ENCODE results near the gene DAPK2.

Gene DAPK2

GRCh38 chr15:64070965-64071851 lies 24.9 kb upstream of the DAPK2 start:
- H3K27ac ChIP-seq, result no peak overlapping the region
- no peaks in the 10 kb centered on the region for H3K9me3 ChIP-seq (ENCODE audit: severe bottlenecking)
- TF ChIP-seq, protein P1, sequence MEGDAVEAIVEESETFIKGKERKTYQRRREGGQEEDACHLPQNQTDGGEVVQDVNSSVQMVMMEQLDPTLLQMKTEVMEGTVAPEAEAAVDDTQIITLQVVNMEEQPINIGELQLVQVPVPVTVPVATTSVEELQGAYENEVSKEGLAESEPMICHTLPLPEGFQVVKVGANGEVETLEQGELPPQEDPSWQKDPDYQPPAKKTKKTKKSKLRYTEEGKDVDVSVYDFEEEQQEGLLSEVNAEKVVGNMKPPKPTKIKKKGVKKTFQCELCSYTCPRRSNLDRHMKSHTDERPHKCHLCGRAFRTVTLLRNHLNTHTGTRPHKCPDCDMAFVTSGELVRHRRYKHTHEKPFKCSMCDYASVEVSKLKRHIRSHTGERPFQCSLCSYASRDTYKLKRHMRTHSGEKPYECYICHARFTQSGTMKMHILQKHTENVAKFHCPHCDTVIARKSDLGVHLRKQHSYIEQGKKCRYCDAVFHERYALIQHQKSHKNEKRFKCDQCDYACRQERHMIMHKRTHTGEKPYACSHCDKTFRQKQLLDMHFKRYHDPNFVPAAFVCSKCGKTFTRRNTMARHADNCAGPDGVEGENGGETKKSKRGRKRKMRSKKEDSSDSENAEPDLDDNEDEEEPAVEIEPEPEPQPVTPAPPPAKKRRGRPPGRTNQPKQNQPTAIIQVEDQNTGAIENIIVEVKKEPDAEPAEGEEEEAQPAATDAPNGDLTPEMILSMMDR (IDR thresholded peaks at IDR 0.05; ENCODE audit: low read depth, low read length), result no peak
- no peak for DNase-seq
- H3K36me3 ChIP-seq, result peaks cover 16% of the 10 kb centered on the region
- H3K4me3 ChIP-seq (ENCODE audit: low read depth, low read length), result no peak overlapping the region
- no peaks in the 10 kb centered on the region for H3K27me3 ChIP-seq (ENCODE audit: insufficient read depth, low read depth, severe bottlenecking)

DNA sequence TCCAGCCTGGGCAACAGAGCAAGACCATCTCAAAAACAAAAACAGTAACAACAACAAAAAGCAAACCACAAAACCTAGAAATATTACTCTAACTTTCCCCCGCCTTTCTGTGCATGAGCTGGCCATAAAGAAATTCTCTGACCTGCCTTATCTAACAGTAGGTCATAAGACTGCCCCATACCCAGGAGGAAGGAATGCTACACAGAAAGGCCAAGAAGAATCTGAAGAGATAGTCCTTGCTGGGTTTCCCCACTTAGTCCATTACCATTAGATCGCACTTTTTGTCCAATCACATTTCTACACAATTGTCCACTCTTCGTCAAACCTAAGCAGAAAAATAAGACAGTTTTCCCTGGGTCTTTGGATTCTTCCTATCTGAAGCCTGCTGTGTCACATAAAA lies 23.8 kb upstream of the DAPK2 start:
- Histone ChIP-seq H3K36me3 (peaks cover 14% of the 10 kb centered on the region), H3K27me3 (ENCODE audit: insufficient read depth, low read depth, severe bottlenecking) (no peaks in the 10 kb centered on the region), H3K9me3 (ENCODE audit: severe bottlenecking) (no peaks in the 10 kb centered on the region), H3K27ac (no peak overlapping the region), H3K4me3 (ENCODE audit: low read depth, low read length) (no peak overlapping the region)
- no peak for DNase-seq
- TF ChIP-seq, protein P1 (IDR thresholded peaks at IDR 0.05; ENCODE audit: low read depth, low read length), result no peak

DNA sequence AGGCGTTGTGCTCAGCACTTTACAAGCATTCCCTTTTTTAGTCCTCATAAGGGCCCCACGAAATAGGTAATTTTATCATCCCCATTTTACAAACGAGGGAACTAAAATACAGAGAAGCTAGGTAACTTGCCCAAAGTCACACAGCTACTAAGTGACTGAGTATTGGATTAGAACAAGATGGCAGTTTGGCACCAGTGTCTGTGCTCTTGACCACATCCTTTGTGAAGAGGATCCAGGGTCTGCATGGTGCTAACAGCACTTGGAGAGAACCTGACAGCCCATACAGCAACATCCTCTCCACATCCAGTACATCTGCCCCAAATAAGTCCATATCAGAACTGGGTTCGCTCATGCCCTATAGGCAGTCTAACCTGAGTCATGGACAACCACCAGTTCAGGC lies 21.8 kb upstream of the DAPK2 start:
- Histone ChIP-seq H3K36me3 (peaks cover 13% of the 10 kb centered on the region), H3K4me3 (ENCODE audit: low read depth, low read length) (no peak overlapping the region), H3K9me3 (ENCODE audit: severe bottlenecking) (no peaks in the 10 kb centered on the region), H3K27me3 (ENCODE audit: insufficient read depth, low read depth, severe bottlenecking) (no peaks in the 10 kb centered on the region), H3K27ac (no peak overlapping the region)
- TF ChIP-seq, protein P1 (IDR thresholded peaks at IDR 0.05; ENCODE audit: low read depth, low read length), result no peak
- no peak for DNase-seq

GRCh38 chr15:64067564-64068030 lies 21.3 kb upstream of the DAPK2 start:
- Histone ChIP-seq H3K4me3 (ENCODE audit: low read depth, low read length) (no peak overlapping the region), H3K9me3 (ENCODE audit: severe bottlenecking) (no peaks in the 10 kb centered on the region), H3K27ac (no peak overlapping the region), H3K27me3 (ENCODE audit: insufficient read depth, low read depth, severe bottlenecking) (no peaks in the 10 kb centered on the region), H3K36me3 (peaks cover 13% of the 10 kb centered on the region)
- TF ChIP-seq, protein P1 (IDR thresholded peaks at IDR 0.05; ENCODE audit: low read depth, low read length), result peak; percentile 73
- peak; percentile 63 for DNase-seq

DNA sequence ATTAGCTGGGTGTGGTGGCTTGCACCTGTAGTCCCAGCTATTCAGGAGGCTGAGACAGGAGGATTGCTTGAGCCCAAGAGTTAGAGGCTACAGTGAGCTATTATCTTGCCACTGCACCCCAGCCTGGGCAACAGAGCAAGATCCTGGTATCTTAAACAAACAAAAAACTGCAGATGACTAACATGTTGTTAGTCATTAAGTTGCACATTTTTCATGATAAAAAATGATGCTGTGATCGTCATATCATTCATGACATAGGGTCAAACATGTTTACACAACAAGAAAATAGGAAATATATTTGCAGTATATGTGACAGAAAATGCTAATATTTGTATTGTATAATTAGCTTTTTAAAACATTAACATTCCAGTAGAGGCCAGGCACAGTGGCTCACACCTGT lies 20.2 kb upstream of the DAPK2 start:
- Histone ChIP-seq H3K36me3 (peaks cover 5% of the 10 kb centered on the region; the same call in 1 of the 2 replicates), H3K27ac (no peak overlapping the region), H3K4me3 (ENCODE audit: low read depth, low read length) (no peak overlapping the region), H3K9me3 (ENCODE audit: severe bottlenecking) (no peaks in the 10 kb centered on the region), H3K27me3 (ENCODE audit: insufficient read depth, low read depth, severe bottlenecking) (no peaks in the 10 kb centered on the region)
- no peak for DNase-seq
- TF ChIP-seq, protein P1 (IDR thresholded peaks at IDR 0.05; ENCODE audit: low read depth, low read length), result no peak

All from WERI-Rb-1 (cell line).